AG10803 (cell line): Measurements from ENCODE around the gene CXCL17.

Experiments used
- DNase-seq: peaks from one replicate; pipeline ENCODE4 v3.0.0; 2010; ENCODE audit warnings: low read depth
- H3K4me3 ChIP-seq: 2 replicates; pipeline ENCODE4 v1.5.1; 2011; ENCODE audit warnings: mild to moderate bottlenecking, low read length, control low read depth
- CTCF ChIP-seq: conservative IDR thresholded peaks from 2 replicates; pipeline ENCODE4 v1.5.1; 2011; ENCODE audit warnings: mild to moderate bottlenecking, low read length, control low read depth, inconsistent platforms

CXCL17 gene

GRCh38 chr19:42471554-42472249, 29.0 kb upstream of the CXCL17 start:
- DNase-seq = no peak
- TF ChIP-seq CTCF = no peak
- H3K4me3 ChIP-seq = no peak overlapping the region

- DNase-seq = no peak
- H3K4me3 ChIP-seq = no peak overlapping the region
- TF ChIP-seq CTCF = no peak
Measured at GRCh38 chr19:42469311-42470235, 26.8 kb upstream of the CXCL17 start.

GRCh38 chr19:42468273-42468796, 25.6 kb upstream of the CXCL17 start:
- peak; percentile 81 for DNase-seq
- no peak for TF ChIP-seq CTCF
- H3K4me3 ChIP-seq = no peak overlapping the region

GRCh38 chr19:42467183-42467760, 24.5 kb upstream of the CXCL17 start:
- TF ChIP-seq CTCF = no peak
- peak; percentile 30 for DNase-seq
- no peak overlapping the region for H3K4me3 ChIP-seq

- no peak for DNase-seq
- no peak overlapping the region for H3K4me3 ChIP-seq
- TF ChIP-seq CTCF = no peak
Measured at GRCh38 chr19:42466521-42467182, 23.9 kb upstream of the CXCL17 start.

GRCh38 chr19:42465827-42466280, 23.1 kb upstream of the CXCL17 start:
- TF ChIP-seq CTCF = no peak
- DNase-seq = no peak
- H3K4me3 ChIP-seq = no peak overlapping the region
